D721Med (cell line): ENCODE data around the gene PTF1A.

Experiments
- DNase-seq: peaks from one replicate; pipeline ENCODE4 v3.0.0; 2011; ENCODE audit warnings: low spot score; ENCODE audit not compliant: insufficient read length
- FAIRE-seq: peaks from 2 replicates; lab custom pipeline; 2011; peaks lifted over from hg19 to GRCh38; lab: Jason Lieb, UNC
- CTCF ChIP-seq: IDR thresholded peaks from 2 replicates; pipeline ENCODE4 v1.5.1; 2012; ENCODE audit warnings: mild to moderate bottlenecking, control low read depth; ENCODE audit not compliant: insufficient read depth; ENCODE audit errors: missing control alignments

Gene PTF1A

GRCh38 chr10:23191764-23192711 is at the start of gene PTF1A:
PTF1A (plus strand) TSS chr10:23192312; CDS start chr10:23192531, 219 bp downstream.
- no peak for FAIRE-seq
- no peak for DNase-seq
- TF ChIP-seq CTCF, result no peak

GRCh38 chr10:23146258-23146657 is 45.9 kb upstream of the PTF1A start:
- no peak for TF ChIP-seq CTCF
- FAIRE-seq, result no peak
- no peak for DNase-seq

GRCh38 chr10:23147035-23147434 is 45.1 kb upstream of the PTF1A start:
- FAIRE-seq, result no peak
- no peak for TF ChIP-seq CTCF
- DNase-seq, result no peak

- FAIRE-seq (no peak), DNase-seq (no peak)
- TF ChIP-seq CTCF, result no peak
Observed at GRCh38 chr10:23148214-23148613, 43.9 kb upstream of the PTF1A start.

GRCh38 chr10:23150091-23150490 is 42.0 kb upstream of the PTF1A start:
- TF ChIP-seq CTCF, result no peak
- no peak for FAIRE-seq
- DNase-seq, result no peak

- no peak for TF ChIP-seq CTCF
- no peak for FAIRE-seq
- no peak for DNase-seq
Observed at GRCh38 chr10:23150610-23151009, 41.5 kb upstream of the PTF1A start.

GRCh38 chr10:23151071-23151470 is 41.0 kb upstream of the PTF1A start:
- no peak for FAIRE-seq
- no peak for TF ChIP-seq CTCF
- no peak for DNase-seq
